GM10266 (cell line): Measurements from ENCODE around the gene HYDIN.
A peak's percentile ranks its signal among the peaks of the same experiment; 100 is the strongest.

Experiments
- DNase-seq: peaks from one replicate; pipeline ENCODE4 v3.0.0; 2012; ENCODE audit errors: extremely low spot score
- TF ChIP-seq, protein P1 (sequence below): IDR thresholded peaks from 2 replicates; pipeline ENCODE4 v1.5.1; 2012; ENCODE audit warnings: mild to moderate bottlenecking, low read depth; ENCODE audit not compliant: control insufficient read depth, insufficient read depth; ENCODE audit errors: missing control alignments

HYDIN gene

DNA sequence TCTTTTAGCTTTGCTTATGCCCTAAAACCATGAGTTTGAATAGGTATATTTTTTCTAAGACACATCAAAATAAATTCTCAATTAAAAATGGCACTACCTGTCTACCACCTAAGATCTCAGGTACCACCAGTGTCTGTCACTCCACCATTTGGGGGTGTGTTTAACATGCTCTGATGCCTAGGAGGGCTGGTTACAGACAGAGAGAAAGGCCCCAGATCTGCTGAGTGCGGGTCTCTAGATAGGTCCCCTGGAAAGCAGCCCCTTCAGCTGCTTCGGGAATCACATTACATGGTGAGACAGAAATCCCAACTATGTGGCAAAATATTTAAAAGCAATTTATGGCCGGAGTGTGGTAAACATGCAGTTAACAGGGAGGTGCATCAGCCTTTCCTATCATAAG, 428.9 kb downstream of the HYDIN start:
- no peak for DNase-seq
- TF ChIP-seq, protein P1, sequence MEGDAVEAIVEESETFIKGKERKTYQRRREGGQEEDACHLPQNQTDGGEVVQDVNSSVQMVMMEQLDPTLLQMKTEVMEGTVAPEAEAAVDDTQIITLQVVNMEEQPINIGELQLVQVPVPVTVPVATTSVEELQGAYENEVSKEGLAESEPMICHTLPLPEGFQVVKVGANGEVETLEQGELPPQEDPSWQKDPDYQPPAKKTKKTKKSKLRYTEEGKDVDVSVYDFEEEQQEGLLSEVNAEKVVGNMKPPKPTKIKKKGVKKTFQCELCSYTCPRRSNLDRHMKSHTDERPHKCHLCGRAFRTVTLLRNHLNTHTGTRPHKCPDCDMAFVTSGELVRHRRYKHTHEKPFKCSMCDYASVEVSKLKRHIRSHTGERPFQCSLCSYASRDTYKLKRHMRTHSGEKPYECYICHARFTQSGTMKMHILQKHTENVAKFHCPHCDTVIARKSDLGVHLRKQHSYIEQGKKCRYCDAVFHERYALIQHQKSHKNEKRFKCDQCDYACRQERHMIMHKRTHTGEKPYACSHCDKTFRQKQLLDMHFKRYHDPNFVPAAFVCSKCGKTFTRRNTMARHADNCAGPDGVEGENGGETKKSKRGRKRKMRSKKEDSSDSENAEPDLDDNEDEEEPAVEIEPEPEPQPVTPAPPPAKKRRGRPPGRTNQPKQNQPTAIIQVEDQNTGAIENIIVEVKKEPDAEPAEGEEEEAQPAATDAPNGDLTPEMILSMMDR = no peak

DNA sequence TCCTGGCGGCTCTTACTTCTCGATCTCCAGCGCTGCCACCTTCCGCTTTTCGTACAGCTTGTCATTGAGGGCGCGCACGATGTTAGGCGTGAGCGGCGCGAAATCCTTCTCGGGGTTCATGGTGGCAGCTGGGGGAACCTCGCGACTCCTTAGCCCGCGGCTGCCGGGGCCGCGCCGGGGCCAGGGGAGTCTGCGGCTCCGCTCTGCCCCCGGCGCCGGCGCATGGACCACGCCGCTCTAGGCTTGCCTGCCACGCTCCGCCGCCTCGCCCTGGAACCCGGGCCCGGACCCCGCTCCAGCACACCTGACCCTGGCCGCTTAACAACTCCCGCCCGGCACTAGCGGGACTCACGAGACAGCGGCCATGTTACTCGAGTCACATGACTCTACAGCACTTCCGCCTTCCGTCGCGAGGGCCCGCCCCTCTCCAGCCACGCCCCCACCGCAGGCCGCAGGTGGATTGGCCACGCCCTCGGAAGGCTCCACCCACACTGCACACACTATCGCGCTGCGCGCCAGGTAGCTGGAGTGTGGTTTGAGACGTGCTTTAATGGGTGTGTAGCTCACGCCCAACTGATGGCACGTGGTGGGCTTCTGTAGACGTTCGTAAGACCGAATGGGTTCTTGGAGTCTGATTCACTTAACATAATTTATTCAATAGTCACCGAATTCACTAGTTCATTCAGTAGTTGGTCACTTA, 429.6 kb downstream of the HYDIN start, which contains the start of gene VAC14:
VAC14 (minus strand) TSS at position 378 of the 700 bp plus-strand sequence; CDS start at position 120, 258 bp downstream.
- peak; percentile 97 for DNase-seq
- TF ChIP-seq, protein P1 = no peak

DNA sequence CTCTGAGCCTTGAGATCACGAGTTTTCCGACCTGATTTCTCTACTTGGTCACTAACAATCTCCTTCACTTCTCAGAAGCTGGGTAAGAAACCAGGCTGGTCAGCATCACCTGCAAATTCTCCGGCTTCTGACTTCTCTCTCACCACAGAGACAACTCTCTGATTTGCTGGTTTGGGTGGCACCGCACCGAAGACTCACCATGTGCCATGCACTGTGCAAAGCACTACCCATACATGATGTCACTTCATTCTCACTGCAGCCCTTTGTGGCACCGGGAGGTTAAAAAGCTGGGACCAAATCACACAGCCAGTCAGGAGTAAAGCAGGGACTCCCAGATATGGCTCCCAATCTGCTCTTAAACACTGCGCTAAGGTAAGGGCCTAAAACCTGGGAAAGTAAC, 430.2 kb downstream of the HYDIN start:
- TF ChIP-seq, protein P1 = no peak
- no peak for DNase-seq

DNA sequence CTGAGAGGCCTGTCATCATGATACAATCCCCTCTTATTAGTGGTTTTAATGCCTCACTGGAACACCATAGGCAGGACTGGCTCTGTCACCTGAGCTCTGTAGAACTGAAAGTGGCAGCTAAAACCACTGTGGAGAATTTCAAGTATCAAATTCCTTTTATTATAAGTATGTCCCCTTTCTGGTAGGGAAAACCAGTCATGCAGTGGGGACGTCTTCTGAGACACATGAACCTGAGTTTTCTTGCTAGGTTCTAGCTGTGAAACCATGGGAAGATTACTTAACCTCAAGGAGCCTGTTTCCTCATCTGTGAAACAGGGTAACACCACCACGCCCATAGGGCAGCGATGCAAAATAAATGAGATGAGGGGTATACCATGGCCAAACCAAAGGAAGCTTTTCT, 434.2 kb downstream of the HYDIN start:
- no peak for DNase-seq
- TF ChIP-seq, protein P1 = no peak

DNA sequence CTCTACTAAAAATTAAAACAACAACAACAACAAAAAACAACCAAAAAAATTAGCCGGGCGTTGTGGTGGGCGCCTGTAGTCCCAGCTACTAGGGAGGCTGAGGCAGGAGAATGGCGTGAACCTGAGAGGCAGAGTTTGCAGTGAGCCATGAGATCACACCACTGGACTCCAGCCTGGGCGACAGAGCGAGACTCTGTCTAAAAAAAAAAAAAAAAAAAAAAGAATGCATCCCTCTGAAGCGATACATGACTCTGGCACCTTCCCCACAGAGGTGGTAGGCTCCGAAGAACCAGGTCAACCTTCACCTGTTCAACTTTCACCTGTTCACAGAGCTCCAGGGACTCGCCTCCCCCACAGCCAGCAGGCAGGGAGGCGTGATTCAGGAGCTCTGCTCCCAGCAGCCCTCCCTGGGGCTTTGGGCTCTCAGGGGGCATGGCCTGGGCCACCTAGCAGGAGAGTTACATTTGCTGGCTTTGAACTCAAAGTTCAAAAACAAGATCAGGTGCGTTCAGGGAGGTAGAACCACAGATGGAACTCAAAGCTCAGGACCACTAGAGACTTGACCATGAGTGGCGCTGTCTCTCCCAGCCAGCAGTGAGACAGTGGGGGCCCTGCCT, 435.1 kb downstream of the HYDIN start:
- TF ChIP-seq, protein P1 = no peak
- no peak for DNase-seq

DNA sequence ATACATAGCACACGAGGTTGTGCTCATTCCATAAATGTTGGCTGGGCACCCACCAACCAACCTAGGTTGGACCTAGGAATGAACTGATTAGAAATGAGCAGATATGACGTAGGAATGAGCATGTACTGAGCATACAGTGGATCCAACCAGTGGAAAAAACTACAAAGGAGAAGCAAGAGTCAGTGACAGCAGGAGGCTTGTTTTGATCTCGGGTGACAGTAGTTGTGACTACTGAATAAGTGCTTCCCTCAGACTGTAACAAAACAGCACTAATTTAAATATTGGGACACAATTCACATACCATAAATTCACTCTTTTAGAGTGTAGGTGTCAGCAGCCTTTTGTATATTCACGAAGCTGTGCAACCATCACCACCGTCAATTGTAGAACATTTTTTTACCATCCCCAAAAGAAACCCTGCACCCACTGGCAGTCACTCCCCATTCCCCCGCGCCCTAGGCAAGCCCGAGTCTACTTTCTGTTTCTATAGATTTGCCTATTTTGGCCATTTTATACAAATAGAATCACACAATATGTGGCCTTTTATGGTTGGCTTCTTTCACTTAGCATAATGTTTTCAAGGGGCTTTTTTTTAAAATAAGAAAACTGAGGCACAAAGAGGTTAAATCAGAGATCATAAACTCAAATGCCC, 436.5 kb downstream of the HYDIN start:
- TF ChIP-seq, protein P1 = no peak
- no peak for DNase-seq

DNA sequence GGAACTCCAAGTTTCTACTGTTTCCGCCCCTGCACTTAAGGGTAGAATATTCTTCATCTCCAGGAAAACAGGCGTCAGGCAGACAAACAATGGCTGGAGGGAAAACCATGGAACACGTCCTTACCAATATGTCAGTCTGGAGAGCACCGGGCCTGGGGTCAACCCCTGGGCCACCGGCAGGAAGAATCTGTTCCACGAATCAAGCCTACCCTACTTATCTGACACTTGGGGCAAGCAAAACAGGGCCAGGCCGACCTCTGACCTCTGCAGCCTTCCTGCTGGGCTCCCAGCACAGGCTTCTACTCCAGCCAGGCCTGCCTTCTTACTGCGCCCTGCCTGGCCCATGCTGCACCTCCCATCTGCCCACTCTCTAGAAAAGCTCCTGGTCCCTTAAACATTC, 439.7 kb downstream of the HYDIN start:
- TF ChIP-seq, protein P1 = no peak

More for the DNA sequence above, 439.7 kb downstream of the HYDIN start:
- no peak for DNase-seq
